GM19324 (cell line): ENCODE measurements around the gene LDLRAD3.

Experiments used
- ATAC-seq: cut with Tn5 transposase; IDR thresholded peaks from one replicate; pipeline ENCODE4 v1.9.1; 2021; ENCODE audit warnings: mild to moderate bottlenecking, moderate library complexity; ENCODE audit not compliant: unreplicated experiment, low FRiP score

LDLRAD3 gene

GRCh38 chr11:36066891-36067290 lies 123.0 kb downstream of the LDLRAD3 start:
- ATAC-seq: no peak

GRCh38 chr11:36069576-36070212 lies 125.8 kb downstream of the LDLRAD3 start:
- ATAC-seq: no peak

- ATAC-seq: no peak
These were observed 126.5 kb downstream of the LDLRAD3 start for GRCh38 chr11:36070213-36070953.

- no peak for ATAC-seq
These were observed 127.1 kb downstream of the LDLRAD3 start for GRCh38 chr11:36070954-36071330.

GRCh38 chr11:36071917-36072500 lies 128.1 kb downstream of the LDLRAD3 start:
- ATAC-seq: no peak

GRCh38 chr11:36073411-36074203 lies 129.7 kb downstream of the LDLRAD3 start:
- ATAC-seq: no peak

GRCh38 chr11:36074941-36075431 lies 131.1 kb downstream of the LDLRAD3 start:
- no peak for ATAC-seq

GRCh38 chr11:36077368-36077767 lies 133.5 kb downstream of the LDLRAD3 start:
- no peak for ATAC-seq

- ATAC-seq: no peak
These were observed 134.2 kb downstream of the LDLRAD3 start for GRCh38 chr11:36077886-36078685.

GRCh38 chr11:36078686-36079055 lies 134.8 kb downstream of the LDLRAD3 start:
- no peak for ATAC-seq

GRCh38 chr11:36079878-36080675 lies 136.2 kb downstream of the LDLRAD3 start:
- no peak for ATAC-seq

- ATAC-seq: no peak
These were observed 137.5 kb downstream of the LDLRAD3 start for GRCh38 chr11:36081274-36081945.

GRCh38 chr11:36086366-36086765 lies 142.5 kb downstream of the LDLRAD3 start:
- ATAC-seq: no peak

GRCh38 chr11:36088266-36088972 lies 144.6 kb downstream of the LDLRAD3 start:
- ATAC-seq: no peak

GRCh38 chr11:36089920-36090319 lies 146.1 kb downstream of the LDLRAD3 start:
- no peak for ATAC-seq

- no peak for ATAC-seq
These were observed 146.7 kb downstream of the LDLRAD3 start for GRCh38 chr11:36090356-36091109.

GRCh38 chr11:36091256-36091811 lies 147.5 kb downstream of the LDLRAD3 start:
- no peak for ATAC-seq
